Bronchial epithelial cell (primary cell): ENCODE measurements around the gene FAM184B. TPM values are rescaled to one million over a fixed set of nuclear protein-coding genes. Genes with fewer than 3 reads are reported as not detected.

Source experiments
- DNase-seq: peaks from one replicate; pipeline ENCODE4 v3.0.0-alpha.2; 2010; ENCODE audit warnings: low read depth
- FAIRE-seq: peaks from 2 replicates; lab custom pipeline; 2011; peaks lifted over from hg19 to GRCh38; lab: Jason Lieb, UNC
- H3K27me3 ChIP-seq: 2 replicates; pipeline ENCODE4 v1.5.1; 2011; ENCODE audit warnings: low read length; ENCODE audit not compliant: control insufficient read depth, insufficient read depth
- H3K36me3 ChIP-seq: 2 replicates; pipeline ENCODE4 v1.5.1; 2011; ENCODE audit warnings: low read length; ENCODE audit not compliant: control insufficient read depth, insufficient read depth
- H3K4me3 ChIP-seq: 2 replicates; pipeline ENCODE4 v1.5.1; 2011; ENCODE audit warnings: mild to moderate bottlenecking, low read depth, low read length, control low read depth
- CTCF ChIP-seq: IDR thresholded peaks from 2 replicates; pipeline ENCODE4 v1.5.1; 2011; ENCODE audit warnings: mild to moderate bottlenecking, moderate library complexity, low read length, control low read depth, inconsistent platforms; ENCODE audit not compliant: insufficient read depth, severe bottlenecking
- total RNA-seq: library from RNA; depleted of rRNA; stranded (reverse); fragments of >200 nt; gene quantifications from 2 replicates; pipeline ENCODE4 v1.2.1, GENCODE V29; 2014

Gene FAM184B
- total RNA-seq, 1 donor from 2014 or later: not detected

- Histone ChIP-seq H3K4me3 (no peak overlapping the region), H3K27me3 (no peaks in the 10 kb centered on the region), H3K36me3 (no peaks in the 10 kb centered on the region)
- TF ChIP-seq CTCF: no peak
- FAIRE-seq: no peak
- DNase-seq: no peak
Observed at GRCh38 chr4:17657849-17658248, 123.6 kb downstream of the FAM184B start.

GRCh38 chr4:17657090-17657489 is 124.3 kb downstream of the FAM184B start:
- Histone ChIP-seq H3K36me3 (no peaks in the 10 kb centered on the region), H3K27me3 (no peaks in the 10 kb centered on the region), H3K4me3 (no peak overlapping the region)
- no peak for FAIRE-seq
- no peak for DNase-seq
- TF ChIP-seq CTCF: no peak

GRCh38 chr4:17654701-17655100 is 126.7 kb downstream of the FAM184B start:
- DNase-seq (no peak), FAIRE-seq (no peak)
- no peaks in the 10 kb centered on the region for H3K27me3 ChIP-seq
- no peaks in the 10 kb centered on the region for H3K36me3 ChIP-seq
- no peak for TF ChIP-seq CTCF
- no peak overlapping the region for H3K4me3 ChIP-seq

- TF ChIP-seq CTCF: no peak
- no peak overlapping the region for H3K4me3 ChIP-seq
- DNase-seq (no peak), FAIRE-seq (no peak)
- no peaks in the 10 kb centered on the region for H3K27me3 ChIP-seq
- no peaks in the 10 kb centered on the region for H3K36me3 ChIP-seq
Observed at GRCh38 chr4:17650406-17650805, 131.0 kb downstream of the FAM184B start.

- FAIRE-seq (no peak), DNase-seq (no peak)
- no peak for TF ChIP-seq CTCF
- Histone ChIP-seq H3K36me3 (no peaks in the 10 kb centered on the region), H3K4me3 (no peak overlapping the region), H3K27me3 (no peaks in the 10 kb centered on the region)
Observed at GRCh38 chr4:17647927-17648326, 133.5 kb downstream of the FAM184B start.

- TF ChIP-seq CTCF: no peak
- Histone ChIP-seq H3K27me3 (no peaks in the 10 kb centered on the region), H3K4me3 (no peak overlapping the region), H3K36me3 (no peaks in the 10 kb centered on the region)
- FAIRE-seq (no peak), DNase-seq (no peak)
Observed at GRCh38 chr4:17647176-17647806, 134.1 kb downstream of the FAM184B start.
